ENCODE measurements around the gene TBPL1. TPM values are rescaled to one million over a fixed set of nuclear protein-coding genes. Genes with fewer than 3 reads are reported as not detected.
A peak's percentile ranks its signal among the peaks of the same experiment; 100 is the strongest.

The TBPL1 gene
- total and polyA plus RNA-seq, 11 donors: 9.9 to 20.3 (median 16.0) TPM

DNA sequence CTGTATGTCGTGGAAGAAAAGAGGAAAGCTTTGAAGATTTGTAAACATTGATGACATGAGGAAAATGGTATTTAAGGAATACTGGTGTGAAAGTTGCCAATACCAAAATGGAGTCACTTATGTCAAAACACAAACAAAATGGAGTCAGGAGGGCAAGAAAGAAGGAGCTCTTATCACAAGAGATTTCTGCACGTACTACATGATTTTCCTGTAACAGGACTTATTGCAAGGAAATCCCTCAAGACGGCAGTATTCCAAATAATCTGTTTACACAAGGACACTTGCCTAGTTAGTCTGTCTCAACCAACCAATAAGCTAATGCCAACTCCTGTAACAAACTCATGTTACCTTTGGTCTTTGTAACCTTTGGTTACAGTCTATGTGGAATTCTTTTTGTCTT lies 69.6 kb downstream of the TBPL1 start:
- ATAC-seq: no peak
- peaks cover 0 to 28% (median 9%) of the 10 kb centered on the region in 12 donors for H3K4me1 ChIP-seq
- intact Hi-C loops (cut with DNase I): no loop called here
- H3K27ac ChIP-seq: no peak overlapping the region
- no peaks in the 10 kb centered on the region for H3K9me3 ChIP-seq
- H3K27me3 ChIP-seq: no peaks in the 10 kb centered on the region
- TF ChIP-seq, protein P1, sequence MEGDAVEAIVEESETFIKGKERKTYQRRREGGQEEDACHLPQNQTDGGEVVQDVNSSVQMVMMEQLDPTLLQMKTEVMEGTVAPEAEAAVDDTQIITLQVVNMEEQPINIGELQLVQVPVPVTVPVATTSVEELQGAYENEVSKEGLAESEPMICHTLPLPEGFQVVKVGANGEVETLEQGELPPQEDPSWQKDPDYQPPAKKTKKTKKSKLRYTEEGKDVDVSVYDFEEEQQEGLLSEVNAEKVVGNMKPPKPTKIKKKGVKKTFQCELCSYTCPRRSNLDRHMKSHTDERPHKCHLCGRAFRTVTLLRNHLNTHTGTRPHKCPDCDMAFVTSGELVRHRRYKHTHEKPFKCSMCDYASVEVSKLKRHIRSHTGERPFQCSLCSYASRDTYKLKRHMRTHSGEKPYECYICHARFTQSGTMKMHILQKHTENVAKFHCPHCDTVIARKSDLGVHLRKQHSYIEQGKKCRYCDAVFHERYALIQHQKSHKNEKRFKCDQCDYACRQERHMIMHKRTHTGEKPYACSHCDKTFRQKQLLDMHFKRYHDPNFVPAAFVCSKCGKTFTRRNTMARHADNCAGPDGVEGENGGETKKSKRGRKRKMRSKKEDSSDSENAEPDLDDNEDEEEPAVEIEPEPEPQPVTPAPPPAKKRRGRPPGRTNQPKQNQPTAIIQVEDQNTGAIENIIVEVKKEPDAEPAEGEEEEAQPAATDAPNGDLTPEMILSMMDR (IDR thresholded peaks at IDR 0.05): no peak
- TF ChIP-seq POLR2A (IDR thresholded peaks at IDR 0.05): no peak
- 56 to 67% (median 65%) methylated on average over 3 of the region's 3 CpGs for whole genome bisulfite sequencing, 4 donors
- no peak overlapping the region for H3K4me3 ChIP-seq
- H3K36me3 ChIP-seq: peaks cover 0 to 16% (median 0%) of the 10 kb centered on the region in 9 donors
- DNase-seq: no peak

DNA sequence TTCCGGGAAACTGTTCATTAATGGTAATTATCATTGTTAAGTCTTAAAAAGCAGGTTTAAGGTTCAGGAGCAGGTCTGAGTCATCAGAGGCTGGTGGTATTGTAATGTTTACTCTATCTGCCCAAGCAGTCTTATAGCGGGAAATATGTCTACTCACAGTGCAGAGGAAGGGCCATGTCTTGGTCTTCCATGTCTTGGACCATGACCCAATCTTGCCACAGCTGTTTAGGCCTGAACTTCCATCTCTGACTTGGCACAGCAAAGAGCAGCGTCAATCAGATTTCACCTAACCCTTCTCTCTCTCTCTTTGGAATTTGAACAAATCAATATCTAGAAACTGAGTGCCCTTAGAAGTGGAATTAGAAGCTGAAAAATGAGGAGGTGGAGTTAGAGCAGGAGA lies 73.6 kb downstream of the TBPL1 start:
- Histone ChIP-seq H3K27ac (no peak overlapping the region), H3K4me1 (peaks cover 0 to 16% (median 2%) of the 10 kb centered on the region in 12 donors), H3K9me3 (no peaks in the 10 kb centered on the region), H3K27me3 (no peaks in the 10 kb centered on the region), H3K4me3 (no peak overlapping the region), H3K36me3 (peaks cover 0 to 30% (median 0%) of the 10 kb centered on the region in 9 donors)
- DNase-seq: no peak
- no peak for ATAC-seq
- WGBS, 4 donors: 95 to 98% (median 96%) methylated on average over 3 of the region's 3 CpGs
- intact Hi-C loops (cut with DNase I): no loop called here
- TF ChIP-seq, protein P1 (IDR thresholded peaks at IDR 0.05): no peak
- TF ChIP-seq POLR2A (IDR thresholded peaks at IDR 0.05): no peak

DNA sequence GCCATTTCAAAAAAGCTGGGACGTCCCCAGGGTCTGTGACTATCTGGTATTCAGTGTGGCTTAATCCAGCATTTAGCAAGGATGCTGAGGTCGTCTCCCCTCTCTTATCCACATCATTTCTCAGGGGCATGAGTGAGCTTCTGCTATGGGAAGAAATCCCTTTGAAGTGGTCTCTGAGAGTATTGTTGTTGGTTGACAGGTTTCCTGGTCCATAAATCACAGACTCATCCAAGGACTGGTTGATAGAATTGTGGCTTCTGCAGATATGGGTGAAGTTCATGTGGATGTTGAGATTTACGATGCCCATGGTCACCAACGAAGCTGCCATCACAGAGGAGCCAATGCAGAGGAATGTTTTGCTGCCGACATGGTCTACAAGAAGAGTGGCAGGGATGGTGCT lies 75.4 kb downstream of the TBPL1 start:
- no peak overlapping the region for H3K27ac ChIP-seq
- H3K27me3 ChIP-seq: no peaks in the 10 kb centered on the region
- peaks cover 0 to 20% (median 2%) of the 10 kb centered on the region in 12 donors for H3K4me1 ChIP-seq
- DNase-seq: no peak
- H3K4me3 ChIP-seq: no peak overlapping the region
- TF ChIP-seq, protein P1 (IDR thresholded peaks at IDR 0.05): no peak
- TF ChIP-seq POLR2A (IDR thresholded peaks at IDR 0.05): no peak
- intact Hi-C loops (cut with DNase I): no loop called here
- H3K9me3 ChIP-seq: no peaks in the 10 kb centered on the region
- ATAC-seq: no peak
- WGBS, 4 donors: 77 to 86% (median 81%) methylated on average over 5 of the region's 5 CpGs
- H3K36me3 ChIP-seq: peaks cover 0 to 30% (median 0%) of the 10 kb centered on the region in 9 donors

DNA sequence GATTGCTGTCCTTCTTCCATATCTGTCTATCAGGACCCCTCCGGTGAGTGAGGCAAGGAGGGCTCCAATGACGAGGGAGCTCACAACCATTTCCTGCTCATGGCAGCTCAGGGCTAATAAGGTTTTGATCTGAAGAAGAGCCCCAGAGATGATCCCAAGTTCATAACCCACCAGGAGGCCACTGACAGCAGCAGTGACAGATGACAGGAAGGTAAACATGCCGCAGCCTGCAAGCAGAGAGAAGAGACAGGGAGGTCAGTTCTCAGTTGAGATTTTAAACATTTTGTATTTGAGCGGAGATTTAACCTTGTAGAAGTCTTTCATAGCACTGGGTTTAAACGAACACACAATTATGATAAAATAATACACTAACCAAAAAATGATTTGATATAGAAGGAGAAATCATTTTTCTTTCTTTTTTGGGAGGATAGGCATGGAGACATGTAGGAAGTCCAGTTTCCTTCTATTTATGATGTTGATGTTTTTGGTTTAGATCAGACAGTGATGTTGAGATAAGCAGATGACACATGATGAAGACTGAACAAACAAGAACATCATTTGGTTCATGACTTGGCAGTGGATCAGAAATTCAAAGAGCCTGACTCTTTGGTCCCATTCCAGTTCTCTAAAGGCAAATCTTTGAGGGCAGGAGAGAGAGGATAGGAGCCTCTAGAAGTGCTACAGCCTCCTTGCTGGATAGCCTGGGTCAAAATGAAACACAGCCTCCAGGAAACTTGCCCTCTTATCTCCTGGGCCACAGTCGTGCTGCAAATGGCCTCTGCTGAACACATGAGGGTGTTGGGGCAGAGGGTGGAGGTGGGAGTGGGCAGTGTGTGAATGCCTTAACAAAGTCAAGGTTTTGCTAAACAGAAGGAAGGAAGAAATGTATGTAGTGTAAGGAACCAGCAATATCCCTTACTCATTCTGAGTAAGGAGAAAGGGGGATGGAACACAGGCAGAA lies 76.8 kb downstream of the TBPL1 start:
- no peak for TF ChIP-seq POLR2A (IDR thresholded peaks at IDR 0.05)
- TF ChIP-seq, protein P1 (IDR thresholded peaks at IDR 0.05): no peak
- no peaks in the 10 kb centered on the region for H3K9me3 ChIP-seq
- peak in 2 of 4 donors; percentile 23 to 25 for ATAC-seq
- intact Hi-C loops (cut with DNase I): no loop called here
- DNase-seq: no peak
- 54 to 67% (median 58%) methylated on average over 6 of the region's 6 CpGs for WGBS, 4 donors
- H3K4me3 ChIP-seq: no peak overlapping the region
- no peaks in the 10 kb centered on the region for H3K27me3 ChIP-seq
- peaks cover 0 to 27% (median 3%) of the 10 kb centered on the region in 12 donors for H3K4me1 ChIP-seq
- H3K27ac ChIP-seq: peak overlapping the region in 1 of 12 donors; percentile 25
- H3K36me3 ChIP-seq: peaks cover 0 to 25% (median 0%) of the 10 kb centered on the region in 9 donors
